ENCODE data around the gene ADARB1.

DNA sequence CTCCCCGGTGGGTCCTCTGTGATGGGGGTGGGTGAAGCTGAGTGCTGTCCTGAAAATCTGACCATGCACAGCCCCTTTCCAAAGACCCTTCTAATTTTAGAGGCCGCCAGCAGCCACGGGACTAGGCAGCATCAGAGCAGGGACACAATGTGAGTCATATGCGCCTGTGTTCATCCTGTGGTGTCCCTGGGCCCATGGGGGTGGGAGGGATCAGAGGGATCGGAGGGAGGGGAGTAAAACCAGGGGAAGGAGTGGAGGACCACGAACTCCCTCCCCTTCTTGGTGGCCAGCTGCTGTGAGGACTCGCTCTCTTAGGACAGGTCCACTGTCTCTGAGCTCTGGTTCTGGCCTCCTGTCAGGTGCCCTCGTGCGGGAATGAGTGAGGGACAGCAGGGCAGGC, 61.5 kb downstream of the ADARB1 start:
- TF ChIP-seq, protein P1, sequence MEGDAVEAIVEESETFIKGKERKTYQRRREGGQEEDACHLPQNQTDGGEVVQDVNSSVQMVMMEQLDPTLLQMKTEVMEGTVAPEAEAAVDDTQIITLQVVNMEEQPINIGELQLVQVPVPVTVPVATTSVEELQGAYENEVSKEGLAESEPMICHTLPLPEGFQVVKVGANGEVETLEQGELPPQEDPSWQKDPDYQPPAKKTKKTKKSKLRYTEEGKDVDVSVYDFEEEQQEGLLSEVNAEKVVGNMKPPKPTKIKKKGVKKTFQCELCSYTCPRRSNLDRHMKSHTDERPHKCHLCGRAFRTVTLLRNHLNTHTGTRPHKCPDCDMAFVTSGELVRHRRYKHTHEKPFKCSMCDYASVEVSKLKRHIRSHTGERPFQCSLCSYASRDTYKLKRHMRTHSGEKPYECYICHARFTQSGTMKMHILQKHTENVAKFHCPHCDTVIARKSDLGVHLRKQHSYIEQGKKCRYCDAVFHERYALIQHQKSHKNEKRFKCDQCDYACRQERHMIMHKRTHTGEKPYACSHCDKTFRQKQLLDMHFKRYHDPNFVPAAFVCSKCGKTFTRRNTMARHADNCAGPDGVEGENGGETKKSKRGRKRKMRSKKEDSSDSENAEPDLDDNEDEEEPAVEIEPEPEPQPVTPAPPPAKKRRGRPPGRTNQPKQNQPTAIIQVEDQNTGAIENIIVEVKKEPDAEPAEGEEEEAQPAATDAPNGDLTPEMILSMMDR (IDR thresholded peaks at IDR 0.05; ENCODE audit: low read depth, low read length): no peak
- TF ChIP-seq POLR2A (IDR thresholded peaks at IDR 0.05; ENCODE audit: extremely low read depth, insufficient read length): no peak
- TF ChIP-seq MAX (IDR thresholded peaks at IDR 0.05; ENCODE audit: low read depth, low read length): no peak

Data from NB4 (cell line).